HEK293 (cell line): Measurements from ENCODE around the gene ZNF20.
A peak's percentile ranks its signal among the peaks of the same experiment; 100 is the strongest.

Experiments
- FEZF1 ChIP-seq: fragments of 450-650 bp; formaldehyde crosslinking; IDR thresholded peaks from 2 replicates; pipeline ENCODE4 v1.5.1; 2016; ENCODE audit warnings: missing biosample characterization, missing genetic modification characterization
- KLF7 ChIP-seq: fragments of 450-650 bp; formaldehyde crosslinking; IDR thresholded peaks from 2 replicates; pipeline ENCODE4 v1.5.1; 2016; ENCODE audit warnings: missing biosample characterization, missing genetic modification characterization, borderline replicate concordance
- SCRT2 ChIP-seq: fragments of 450-650 bp; formaldehyde crosslinking; IDR thresholded peaks from 2 replicates; pipeline ENCODE4 v1.5.1; 2016; ENCODE audit warnings: missing biosample characterization, missing genetic modification characterization
- TRIM28 ChIP-seq: IDR thresholded peaks from 2 replicates; pipeline ENCODE4 v1.6.1; 2011; ENCODE audit warnings: low read length, control low read depth, borderline replicate concordance
- ZBTB1 ChIP-seq: fragments of 450-650 bp; formaldehyde crosslinking; IDR thresholded peaks from 2 replicates; pipeline ENCODE4 v1.5.1; 2016; ENCODE audit warnings: missing biosample characterization, missing genetic modification characterization
- ZFP37 ChIP-seq: fragments of 450-650 bp; formaldehyde crosslinking; IDR thresholded peaks from 2 replicates; pipeline ENCODE4 v1.5.1; 2016; ENCODE audit warnings: missing biosample characterization, missing genetic modification characterization
- ZNF10 ChIP-seq: fragments of 450-650 bp; formaldehyde crosslinking; IDR thresholded peaks from 2 replicates; pipeline ENCODE4 v1.5.1; 2017; ENCODE audit warnings: missing biosample characterization, missing genetic modification characterization
- ZNF169 ChIP-seq: fragments of 450-650 bp; formaldehyde crosslinking; IDR thresholded peaks from 2 replicates; pipeline ENCODE4 v1.5.1; 2016; ENCODE audit warnings: missing biosample characterization, missing genetic modification characterization
- ZNF175 ChIP-seq: fragments of 450-650 bp; formaldehyde crosslinking; IDR thresholded peaks from 2 replicates; pipeline ENCODE4 v1.5.1; 2016; ENCODE audit warnings: missing biosample characterization, missing genetic modification characterization
- ZNF214 ChIP-seq: fragments of 450-650 bp; formaldehyde crosslinking; IDR thresholded peaks from 2 replicates; pipeline ENCODE4 v1.5.1; 2017; ENCODE audit warnings: missing biosample characterization, mild to moderate bottlenecking, missing genetic modification characterization, borderline replicate concordance
- ZNF311 ChIP-seq: fragments of 450-650 bp; formaldehyde crosslinking; IDR thresholded peaks from 2 replicates; pipeline ENCODE4 v1.5.1; 2017; ENCODE audit warnings: missing biosample characterization, missing genetic modification characterization, borderline replicate concordance
- ZNF324 ChIP-seq: fragments of 450-650 bp; formaldehyde crosslinking; IDR thresholded peaks from 2 replicates; pipeline ENCODE4 v1.5.1; 2016; ENCODE audit warnings: missing biosample characterization, missing genetic modification characterization
- ZNF354C ChIP-seq: fragments of 450-650 bp; formaldehyde crosslinking; IDR thresholded peaks from 2 replicates; pipeline ENCODE4 v1.5.1; 2016; ENCODE audit warnings: missing biosample characterization, missing genetic modification characterization, low read depth, borderline replicate concordance
- ZNF366 ChIP-seq: fragments of 450-650 bp; formaldehyde crosslinking; conservative IDR thresholded peaks from 2 replicates; pipeline ENCODE4 v1.5.1; 2016; ENCODE audit warnings: missing biosample characterization, missing genetic modification characterization
- ZNF426 ChIP-seq: fragments of 450-650 bp; formaldehyde crosslinking; IDR thresholded peaks from 2 replicates; pipeline ENCODE4 v1.5.1; 2017; ENCODE audit warnings: missing biosample characterization, missing genetic modification characterization, mild to moderate bottlenecking, inconsistent platforms, moderate library complexity
- ZNF530 ChIP-seq: fragments of 450-650 bp; formaldehyde crosslinking; IDR thresholded peaks from 2 replicates; pipeline ENCODE4 v1.5.1; 2016; ENCODE audit warnings: low read depth, missing biosample characterization, missing genetic modification characterization
- ZNF555 ChIP-seq: fragments of 450-650 bp; formaldehyde crosslinking; conservative IDR thresholded peaks from 2 replicates; pipeline ENCODE4 v1.5.1; 2017; ENCODE audit warnings: missing biosample characterization, mild to moderate bottlenecking, missing genetic modification characterization, inconsistent platforms
- ZNF560 ChIP-seq: fragments of 450-650 bp; formaldehyde crosslinking; IDR thresholded peaks from 2 replicates; pipeline ENCODE4 v1.5.1; 2017; ENCODE audit warnings: missing biosample characterization, missing genetic modification characterization, borderline replicate concordance
- ZNF561 ChIP-seq: fragments of 450-650 bp; IDR thresholded peaks from 2 replicates; pipeline ENCODE4 v1.5.1; 2018; ENCODE audit warnings: missing biosample characterization, missing genetic modification characterization, borderline replicate concordance
- ZNF626 ChIP-seq: fragments of 450-650 bp; sonication (Bioruptor Pico); formaldehyde crosslinking; IDR thresholded peaks from 2 replicates; pipeline ENCODE4 v1.5.1; 2018; ENCODE audit warnings: missing biosample characterization, missing genetic modification characterization, inconsistent platforms
- ZNF658 ChIP-seq: fragments of 450-650 bp; formaldehyde crosslinking; IDR thresholded peaks from 2 replicates; pipeline ENCODE4; 2016; ENCODE audit warnings: missing biosample characterization, missing genetic modification characterization
- ZNF76 ChIP-seq: fragments of 450-650 bp; formaldehyde crosslinking; IDR thresholded peaks from 2 replicates; pipeline ENCODE4; 2016; ENCODE audit warnings: low read depth, missing biosample characterization, missing genetic modification characterization, borderline replicate concordance
- ZNF785 ChIP-seq: fragments of 450-650 bp; formaldehyde crosslinking; IDR thresholded peaks from 2 replicates; pipeline ENCODE4 v1.5.1; 2016; ENCODE audit warnings: missing biosample characterization, missing genetic modification characterization
- TF ChIP-seq, protein P1 (sequence below): fragments of 450-650 bp; formaldehyde crosslinking; IDR thresholded peaks from 2 replicates; pipeline ENCODE4 v1.5.1; 2016; ENCODE audit warnings: missing biosample characterization, missing genetic modification characterization
- TF ChIP-seq, protein P2 (sequence below): fragments of 450-650 bp; formaldehyde crosslinking; IDR thresholded peaks from 2 replicates; pipeline ENCODE4 v1.5.1; 2016; ENCODE audit warnings: missing biosample characterization, missing genetic modification characterization, borderline replicate concordance
- TF ChIP-seq, protein P3 (sequence below): fragments of 450-650 bp; formaldehyde crosslinking; IDR thresholded peaks from 2 replicates; pipeline ENCODE4 v1.5.1; 2016; ENCODE audit warnings: missing biosample characterization, missing genetic modification characterization
- TF ChIP-seq, protein P4 (sequence below): fragments of 450-650 bp; formaldehyde crosslinking; IDR thresholded peaks from 2 replicates; pipeline ENCODE4 v1.5.1; 2016; ENCODE audit warnings: missing biosample characterization, missing genetic modification characterization
- TF ChIP-seq, protein P5 (sequence below): fragments of 450-650 bp; formaldehyde crosslinking; IDR thresholded peaks from 2 replicates; pipeline ENCODE4 v1.5.1; 2016; ENCODE audit warnings: missing biosample characterization, missing genetic modification characterization
- TF ChIP-seq, protein P6 (sequence below): IDR thresholded peaks from 2 replicates; pipeline ENCODE4 v1.6.1; 2011; ENCODE audit warnings: mild to moderate bottlenecking, low read depth, low read length, borderline replicate concordance

ZNF20 gene

DNA sequence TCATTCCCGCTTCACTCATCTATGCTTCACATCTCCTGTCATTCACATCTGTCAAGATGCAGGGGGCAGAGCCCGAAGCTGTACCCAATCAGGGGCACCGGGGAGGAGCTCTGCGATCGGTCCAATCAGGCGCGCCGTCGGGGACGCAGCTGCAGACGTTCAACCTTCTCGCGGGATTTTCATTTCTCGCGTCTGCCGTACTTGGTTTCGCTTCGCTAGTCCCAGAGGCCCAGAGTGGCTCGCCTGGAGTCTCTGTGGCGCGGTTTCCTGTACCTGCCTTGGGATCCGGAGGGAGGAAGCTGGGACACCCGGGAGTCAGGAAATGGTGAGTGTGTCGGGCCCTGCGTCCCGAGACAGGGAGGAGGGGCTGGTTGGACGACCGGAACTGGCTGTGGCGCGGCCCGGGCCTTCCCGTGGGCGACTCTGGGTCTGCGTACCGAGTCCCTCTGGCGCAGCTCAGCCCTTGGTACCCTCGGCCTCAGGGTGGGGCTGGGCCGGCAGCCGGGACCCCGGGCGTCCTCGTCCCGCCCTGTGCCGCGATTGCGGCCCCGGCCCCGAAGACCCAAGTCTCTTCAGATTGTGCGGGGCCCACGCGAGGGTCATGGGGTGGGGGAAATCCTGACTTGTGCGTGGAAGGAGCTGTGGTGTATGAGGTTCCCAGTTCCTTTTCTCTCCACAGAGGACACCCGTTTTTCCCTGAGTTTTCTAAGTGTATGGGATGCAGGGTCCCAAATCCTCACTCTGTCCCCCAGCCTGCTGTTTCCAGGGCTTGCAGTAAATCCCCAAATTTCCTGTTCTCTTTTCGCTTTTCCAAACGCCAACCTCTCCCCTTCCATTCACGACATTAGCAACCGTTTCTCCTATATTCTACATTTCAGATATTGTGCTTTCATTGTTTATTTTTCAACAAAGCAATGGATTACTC, 23.0 kb upstream of the ZNF20 start, which contains the start of gene ZNF136 (continued):
- TF ChIP-seq ZNF169 (tag by site-specific recombination) (no peak), ZNF214 (tag by site-specific recombination) (no peak), ZNF530 (no peak), SCRT2 (tag by site-specific recombination) (no peak), TRIM28 (no peak), ZNF175 (no peak), ZNF10 (tag by site-specific recombination) (no peak), FEZF1 (tag by site-specific recombination) (no peak), ZNF555 (tag by site-specific recombination) (no peak), ZNF626 (no peak), KLF7 (tag by site-specific recombination) (no peak), ZNF426 (tag by site-specific recombination) (no peak), ZNF354C (tag by site-specific recombination) (no peak), ZNF561 (peak; percentile 79; the same call in 1 of the 2 replicates), ZNF785 (tag by site-specific recombination) (no peak), ZBTB1 (tag by site-specific recombination) (no peak), ZNF560 (tag by site-specific recombination) (no peak), ZNF76 (tag by site-specific recombination) (peak; percentile 87), ZNF366 (tag by site-specific recombination) (peak; percentile 7; the same call in 1 of the 2 replicates), ZNF658 (tag by site-specific recombination) (no peak), ZNF311 (tag by site-specific recombination) (no peak), ZFP37 (tag by site-specific recombination) (peak; percentile 29; the same call in 1 of the 2 replicates), ZNF324 (peak; percentile 83)
- TF ChIP-seq, protein P1, sequence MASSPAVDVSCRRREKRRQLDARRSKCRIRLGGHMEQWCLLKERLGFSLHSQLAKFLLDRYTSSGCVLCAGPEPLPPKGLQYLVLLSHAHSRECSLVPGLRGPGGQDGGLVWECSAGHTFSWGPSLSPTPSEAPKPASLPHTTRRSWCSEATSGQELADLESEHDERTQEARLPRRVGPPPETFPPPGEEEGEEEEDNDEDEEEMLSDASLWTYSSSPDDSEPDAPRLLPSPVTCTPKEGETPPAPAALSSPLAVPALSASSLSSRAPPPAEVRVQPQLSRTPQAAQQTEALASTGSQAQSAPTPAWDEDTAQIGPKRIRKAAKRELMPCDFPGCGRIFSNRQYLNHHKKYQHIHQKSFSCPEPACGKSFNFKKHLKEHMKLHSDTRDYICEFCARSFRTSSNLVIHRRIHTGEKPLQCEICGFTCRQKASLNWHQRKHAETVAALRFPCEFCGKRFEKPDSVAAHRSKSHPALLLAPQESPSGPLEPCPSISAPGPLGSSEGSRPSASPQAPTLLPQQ (tag by site-specific recombination), result peak; percentile 79
- TF ChIP-seq, protein P2, sequence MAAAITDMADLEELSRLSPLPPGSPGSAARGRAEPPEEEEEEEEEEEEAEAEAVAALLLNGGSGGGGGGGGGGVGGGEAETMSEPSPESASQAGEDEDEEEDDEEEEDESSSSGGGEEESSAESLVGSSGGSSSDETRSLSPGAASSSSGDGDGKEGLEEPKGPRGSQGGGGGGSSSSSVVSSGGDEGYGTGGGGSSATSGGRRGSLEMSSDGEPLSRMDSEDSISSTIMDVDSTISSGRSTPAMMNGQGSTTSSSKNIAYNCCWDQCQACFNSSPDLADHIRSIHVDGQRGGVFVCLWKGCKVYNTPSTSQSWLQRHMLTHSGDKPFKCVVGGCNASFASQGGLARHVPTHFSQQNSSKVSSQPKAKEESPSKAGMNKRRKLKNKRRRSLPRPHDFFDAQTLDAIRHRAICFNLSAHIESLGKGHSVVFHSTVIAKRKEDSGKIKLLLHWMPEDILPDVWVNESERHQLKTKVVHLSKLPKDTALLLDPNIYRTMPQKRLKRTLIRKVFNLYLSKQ (tag by site-specific recombination), result no peak
- TF ChIP-seq, protein P3, sequence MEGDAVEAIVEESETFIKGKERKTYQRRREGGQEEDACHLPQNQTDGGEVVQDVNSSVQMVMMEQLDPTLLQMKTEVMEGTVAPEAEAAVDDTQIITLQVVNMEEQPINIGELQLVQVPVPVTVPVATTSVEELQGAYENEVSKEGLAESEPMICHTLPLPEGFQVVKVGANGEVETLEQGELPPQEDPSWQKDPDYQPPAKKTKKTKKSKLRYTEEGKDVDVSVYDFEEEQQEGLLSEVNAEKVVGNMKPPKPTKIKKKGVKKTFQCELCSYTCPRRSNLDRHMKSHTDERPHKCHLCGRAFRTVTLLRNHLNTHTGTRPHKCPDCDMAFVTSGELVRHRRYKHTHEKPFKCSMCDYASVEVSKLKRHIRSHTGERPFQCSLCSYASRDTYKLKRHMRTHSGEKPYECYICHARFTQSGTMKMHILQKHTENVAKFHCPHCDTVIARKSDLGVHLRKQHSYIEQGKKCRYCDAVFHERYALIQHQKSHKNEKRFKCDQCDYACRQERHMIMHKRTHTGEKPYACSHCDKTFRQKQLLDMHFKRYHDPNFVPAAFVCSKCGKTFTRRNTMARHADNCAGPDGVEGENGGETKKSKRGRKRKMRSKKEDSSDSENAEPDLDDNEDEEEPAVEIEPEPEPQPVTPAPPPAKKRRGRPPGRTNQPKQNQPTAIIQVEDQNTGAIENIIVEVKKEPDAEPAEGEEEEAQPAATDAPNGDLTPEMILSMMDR (tag by site-specific recombination), result no peak
- TF ChIP-seq, protein P4, sequence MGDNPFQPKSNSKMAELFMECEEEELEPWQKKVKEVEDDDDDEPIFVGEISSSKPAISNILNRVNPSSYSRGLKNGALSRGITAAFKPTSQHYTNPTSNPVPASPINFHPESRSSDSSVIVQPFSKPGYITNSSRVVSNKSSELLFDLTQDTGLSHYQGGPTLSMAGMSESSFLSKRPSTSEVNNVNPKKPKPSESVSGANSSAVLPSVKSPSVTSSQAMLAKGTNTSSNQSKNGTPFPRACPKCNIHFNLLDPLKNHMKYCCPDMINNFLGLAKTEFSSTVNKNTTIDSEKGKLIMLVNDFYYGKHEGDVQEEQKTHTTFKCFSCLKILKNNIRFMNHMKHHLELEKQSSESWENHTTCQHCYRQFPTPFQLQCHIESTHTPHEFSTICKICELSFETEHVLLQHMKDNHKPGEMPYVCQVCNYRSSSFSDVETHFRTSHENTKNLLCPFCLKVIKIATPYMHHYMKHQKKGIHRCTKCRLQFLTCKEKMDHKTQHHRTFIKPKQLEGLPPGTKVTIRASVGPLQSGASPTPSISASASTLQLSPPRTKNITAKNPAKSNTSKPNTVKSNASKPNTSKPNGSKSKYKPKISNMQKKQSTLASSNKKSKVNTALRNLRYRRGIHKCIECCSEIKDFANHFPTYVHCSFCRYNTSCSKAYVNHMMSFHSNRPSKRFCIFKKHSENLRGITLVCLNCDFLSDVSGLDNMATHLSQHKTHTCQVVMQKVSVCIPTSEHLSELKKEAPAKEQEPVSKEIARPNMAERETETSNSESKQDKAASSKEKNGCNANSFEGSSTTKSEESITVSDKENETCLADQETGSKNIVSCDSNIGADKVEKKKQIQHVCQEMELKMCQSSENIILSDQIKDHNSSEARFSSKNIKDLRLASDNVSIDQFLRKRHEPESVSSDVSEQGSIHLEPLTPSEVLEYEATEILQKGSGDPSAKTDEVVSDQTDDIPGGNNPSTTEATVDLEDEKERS (tag by site-specific recombination), result no peak
- TF ChIP-seq, protein P5, sequence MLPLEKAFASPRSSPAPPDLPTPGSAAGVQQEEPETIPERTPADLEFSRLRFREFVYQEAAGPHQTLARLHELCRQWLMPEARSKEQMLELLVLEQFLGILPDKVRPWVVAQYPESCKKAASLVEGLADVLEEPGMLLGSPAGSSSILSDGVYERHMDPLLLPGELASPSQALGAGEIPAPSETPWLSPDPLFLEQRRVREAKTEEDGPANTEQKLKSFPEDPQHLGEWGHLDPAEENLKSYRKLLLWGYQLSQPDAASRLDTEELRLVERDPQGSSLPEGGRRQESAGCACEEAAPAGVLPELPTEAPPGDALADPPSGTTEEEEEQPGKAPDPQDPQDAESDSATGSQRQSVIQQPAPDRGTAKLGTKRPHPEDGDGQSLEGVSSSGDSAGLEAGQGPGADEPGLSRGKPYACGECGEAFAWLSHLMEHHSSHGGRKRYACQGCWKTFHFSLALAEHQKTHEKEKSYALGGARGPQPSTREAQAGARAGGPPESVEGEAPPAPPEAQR (tag by site-specific recombination), result no peak
- TF ChIP-seq, protein P6, sequence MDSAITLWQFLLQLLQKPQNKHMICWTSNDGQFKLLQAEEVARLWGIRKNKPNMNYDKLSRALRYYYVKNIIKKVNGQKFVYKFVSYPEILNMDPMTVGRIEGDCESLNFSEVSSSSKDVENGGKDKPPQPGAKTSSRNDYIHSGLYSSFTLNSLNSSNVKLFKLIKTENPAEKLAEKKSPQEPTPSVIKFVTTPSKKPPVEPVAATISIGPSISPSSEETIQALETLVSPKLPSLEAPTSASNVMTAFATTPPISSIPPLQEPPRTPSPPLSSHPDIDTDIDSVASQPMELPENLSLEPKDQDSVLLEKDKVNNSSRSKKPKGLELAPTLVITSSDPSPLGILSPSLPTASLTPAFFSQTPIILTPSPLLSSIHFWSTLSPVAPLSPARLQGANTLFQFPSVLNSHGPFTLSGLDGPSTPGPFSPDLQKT, result no peak
